Mesothelial cell of epicardium (in vitro differentiated cells): ENCODE data around the gene SCNN1G. TPM values are rescaled to one million over a fixed set of nuclear protein-coding genes. Genes with fewer than 3 reads are reported as not detected.

ENCODE experiments used
- DNase-seq, 2 experiments: peaks; one replicate each; pipeline ENCODE4 v3.0.0; 2021; ENCODE audit warnings: low spot score in 2 of 2; ENCODE audit not compliant: unreplicated experiment in 2 of 2
- H3K27ac Mint-ChIP-seq: 2 replicates; pipeline ENCODE4 v1.8.0; 2021; ENCODE audit warnings: mixed read lengths
- H3K27me3 Mint-ChIP-seq: 2 replicates; pipeline ENCODE4 v1.8.0; 2021; ENCODE audit warnings: low read depth, mixed read lengths
- H3K36me3 Mint-ChIP-seq: 2 replicates; pipeline ENCODE4 v1.8.0; 2021; ENCODE audit warnings: mixed read lengths
- H3K4me1 Mint-ChIP-seq: 2 replicates; pipeline ENCODE4 v1.8.0; 2021; ENCODE audit warnings: mixed read lengths
- H3K4me3 Mint-ChIP-seq: 2 replicates; pipeline ENCODE4 v1.8.0; 2021; ENCODE audit warnings: mild to moderate bottlenecking, moderate library complexity, mixed read lengths
- H3K9me3 Mint-ChIP-seq: 2 replicates; pipeline ENCODE4 v1.8.0; 2021; ENCODE audit warnings: mixed read lengths
- CTCF ChIP-seq: fragments of 200-600 bp; sonication (generic); IDR thresholded peaks from one replicate; pipeline ENCODE4 v1.5.0; 2021; ENCODE audit warnings: antibody characterized with exemption; ENCODE audit not compliant: unreplicated experiment
- total RNA-seq: library from RNA; stranded (reverse); gene quantifications from 3 replicates; pipeline ENCODE4 v1.2.1, GENCODE V29; 2021

Gene SCNN1G
- total RNA-seq, 1 donor from 2014 or later: not detected

GRCh38 chr16:23188911-23189310 lies 6.4 kb downstream of the SCNN1G start:
- Mint-ChIP-seq H3K4me3 (no peak overlapping the region), H3K9me3 (no peaks in the 10 kb centered on the region), H3K4me1 (no peaks in the 10 kb centered on the region), H3K27me3 (peaks cover 74% of the 10 kb centered on the region), H3K27ac (no peak overlapping the region), H3K36me3 (no peaks in the 10 kb centered on the region)
- no peak for TF ChIP-seq CTCF
- DNase-seq: no peak

GRCh38 chr16:23194497-23195221 lies 12.1 kb downstream of the SCNN1G start:
- DNase-seq: no peak
- Mint-ChIP-seq H3K36me3 (no peaks in the 10 kb centered on the region), H3K27me3 (peaks cover 50% of the 10 kb centered on the region), H3K27ac (no peak overlapping the region), H3K4me3 (no peak overlapping the region), H3K9me3 (no peaks in the 10 kb centered on the region), H3K4me1 (no peaks in the 10 kb centered on the region)
- no peak for TF ChIP-seq CTCF

GRCh38 chr16:23195366-23195978 lies 12.9 kb downstream of the SCNN1G start:
- H3K4me1 Mint-ChIP-seq: no peaks in the 10 kb centered on the region
- DNase-seq: no peak
- no peak overlapping the region for H3K4me3 Mint-ChIP-seq
- no peak for TF ChIP-seq CTCF
- no peak overlapping the region for H3K27ac Mint-ChIP-seq
- H3K27me3 Mint-ChIP-seq: peaks cover 49% of the 10 kb centered on the region
- no peaks in the 10 kb centered on the region for H3K9me3 Mint-ChIP-seq
- no peaks in the 10 kb centered on the region for H3K36me3 Mint-ChIP-seq

GRCh38 chr16:23196539-23196938 lies 14.0 kb downstream of the SCNN1G start:
- Mint-ChIP-seq H3K36me3 (no peaks in the 10 kb centered on the region), H3K4me3 (no peak overlapping the region), H3K4me1 (peaks cover 4% of the 10 kb centered on the region), H3K27me3 (peaks cover 44% of the 10 kb centered on the region), H3K9me3 (no peaks in the 10 kb centered on the region), H3K27ac (no peak overlapping the region)
- TF ChIP-seq CTCF: no peak
- no peak for DNase-seq

- no peaks in the 10 kb centered on the region for H3K36me3 Mint-ChIP-seq
- H3K9me3 Mint-ChIP-seq: no peaks in the 10 kb centered on the region
- no peak for DNase-seq
- H3K27me3 Mint-ChIP-seq: peaks cover 25% of the 10 kb centered on the region
- no peak overlapping the region for H3K27ac Mint-ChIP-seq
- peaks cover 4% of the 10 kb centered on the region for H3K4me1 Mint-ChIP-seq
- no peak overlapping the region for H3K4me3 Mint-ChIP-seq
- no peak for TF ChIP-seq CTCF
These were observed 19.6 kb downstream of the SCNN1G start for GRCh38 chr16:23202166-23202565.
